Pancreas (tissue), 10 donors: ENCODE measurements around the gene PLG. TPM values are rescaled to one million over a fixed set of nuclear protein-coding genes. Genes with fewer than 3 reads are reported as not detected.

Experiments used
- ATAC-seq, 4 donors: fragments of 200-7000 bp; cut with Tn5 transposase; one replicate each; pipeline versions ENCODE4 v1.8.0 to v1.9.1; 2020; ENCODE audit warnings: mild to moderate bottlenecking in 4 of 4, moderate library complexity in 4 of 4
- DNase-seq, 6 donors: peaks; one replicate each; pipeline ENCODE4 v3.0.0-alpha.2; 2020
- FAIRE-seq: peaks from 2 replicates; lab custom pipeline; 2012; peaks lifted over from hg19 to GRCh38; lab: Jason Lieb, UNC
- H3K27ac ChIP-seq, 4 donors: fragments of 200-600 bp; sonication (generic); 1 replicate in 3 of 4; 2 replicates in 1 of 4; pipeline versions ENCODE4 v1.5.0 to v1.8.0; 2020
- H3K27me3 ChIP-seq, 4 donors: fragments of 200-600 bp; one replicate each; pipeline ENCODE4 v1.8.0; 2021
- H3K36me3 ChIP-seq, 3 donors: fragments of 200-600 bp; sonication (generic) in 1 of 3; one replicate each; pipeline versions ENCODE4 v1.5.0 to v1.8.0; 2020 to 2021
- H3K4me1 ChIP-seq, 3 donors: fragments of 200-600 bp; one replicate each; pipeline ENCODE4 v1.8.0; 2021
- H3K4me3 ChIP-seq, 4 donors: fragments of 200-600 bp; sonication (generic) in 2 of 4; one replicate each; pipeline versions ENCODE4 v1.5.0 to v1.8.0; 2020 to 2021
- H3K9me3 ChIP-seq, 4 donors: fragments of 200-600 bp; one replicate each; pipeline ENCODE4 v1.8.0; 2021
- CTCF ChIP-seq, 4 donors: fragments of 200-600 bp; sonication (generic) in 3 of 4; IDR thresholded peaks; one replicate each; pipeline versions ENCODE4 v1.5.0 to v1.8.0; 2021; ENCODE audit warnings: antibody characterized with exemption in 4 of 4
- WGBS, 2 donors: extraction: QIAGEN DNeasy Blood & Tissue Kit; methylation state at CpG; one replicate each; pipeline ENCODE4 v1.1.7; 2013; 5-methylcytosine and 5-hydroxymethylcytosine counted together
- intact Hi-C, 3 donors: fragments of 100-400 bp; cut with DNase I; formaldehyde crosslinking; loops; one replicate each; pipeline versions ENCODE4 v1.11.1 to v1.14.2; 2022
- polyA plus RNA-seq, 2 donors: library from polyadenylated mRNA; stranded (reverse); fragments of 200-250 nt; gene quantifications; one replicate each; pipeline ENCODE4 v1.2.3, GENCODE V29; 2013
- total RNA-seq, 6 donors: library from RNA; stranded (reverse); fragmentation: NEBNext Ultra II Directional in 4 of 6; extraction: Animal tissue kit (Norgen Biotek cat#: 25700) in 4 of 6; gene quantifications; one replicate each; pipeline versions ENCODE4 v1.2.1 to v1.2.4, GENCODE V29; 2021 to 2023
- donor health status: healthy with polysubstance abuse.
- donor health status: DM: no; HTN: no; CAD: no; lungs with moderate emphysema.
- donor health status: DM: no; HTN: no; CAD: no.
- donor health status: control.
- donor health status: control.
- donor health status: Bipolar disorder and iron deficiency.
- donor health status: DM: yes; HTN: yes; CAD: no.
- donor health status: DM: no; HTN: no; CAD: no.
- donor health status: DM: no; HTN: no; CAD: no.
- donor health status: DM: yes; HTN: yes; CAD: no.

Gene PLG
- total and polyA plus RNA-seq, 8 donors: 0.02 to 1.8 (median 0.21) TPM; not detected in 5

DNA sequence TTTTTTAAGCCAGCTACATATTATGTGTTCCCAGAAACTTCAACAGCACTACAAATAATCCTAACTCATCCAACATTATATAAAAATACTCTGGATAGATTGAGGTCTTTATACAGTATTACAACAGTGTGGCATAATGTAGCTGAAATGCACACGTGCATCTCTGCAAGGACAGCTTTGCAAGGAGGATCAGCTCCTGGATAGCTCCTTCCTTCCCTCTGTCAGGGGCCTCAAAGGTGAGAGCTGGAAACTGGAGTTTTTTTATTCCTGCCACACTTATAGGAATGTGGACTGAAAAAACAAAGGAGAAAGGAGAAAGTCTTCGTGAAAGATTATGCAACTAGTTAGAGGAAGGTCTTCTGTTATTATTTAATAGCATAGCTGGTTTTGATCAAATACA, 53.1 kb downstream of the PLG start:
- Histone ChIP-seq H3K27ac (no peak overlapping the region), H3K27me3 (no peaks in the 10 kb centered on the region), H3K36me3 (no peaks in the 10 kb centered on the region), H3K4me1 (no peaks in the 10 kb centered on the region), H3K4me3 (no peak overlapping the region), H3K9me3 (no peaks in the 10 kb centered on the region)
- WGBS, 2 donors: 31 to 36% methylated on average over 2 of the region's 2 CpGs
- intact Hi-C loops: no loop called here
- ATAC-seq (no peak), FAIRE-seq (no peak), DNase-seq (no peak)
- TF ChIP-seq CTCF (IDR thresholded peaks at IDR 0.05): no peak

- no peak for DNase-seq
- H3K4me1 ChIP-seq: no peaks in the 10 kb centered on the region
- 90 to 95% methylated on average over 1 of the region's 1 CpG for WGBS, 2 donors
- H3K27ac ChIP-seq: no peak overlapping the region
- TF ChIP-seq CTCF (IDR thresholded peaks at IDR 0.05): no peak
- FAIRE-seq: no peak
- H3K36me3 ChIP-seq: no peaks in the 10 kb centered on the region
- intact Hi-C loops: no loop called here
- no peak for ATAC-seq
- no peaks in the 10 kb centered on the region for H3K27me3 ChIP-seq
- no peak overlapping the region for H3K4me3 ChIP-seq
- H3K9me3 ChIP-seq: no peaks in the 10 kb centered on the region
These were observed 54.0 kb downstream of the PLG start for GRCh38 chr6:160756021-160756420.

GRCh38 chr6:160756871-160757270, 54.8 kb downstream of the PLG start:
- intact Hi-C loops: no loop called here
- Histone ChIP-seq H3K36me3 (no peaks in the 10 kb centered on the region), H3K27me3 (no peaks in the 10 kb centered on the region), H3K27ac (no peak overlapping the region), H3K4me3 (no peak overlapping the region), H3K9me3 (no peaks in the 10 kb centered on the region), H3K4me1 (no peaks in the 10 kb centered on the region)
- ATAC-seq: no peak
- no peak for TF ChIP-seq CTCF (IDR thresholded peaks at IDR 0.05)
- FAIRE-seq: no peak
- no peak for DNase-seq
- WGBS, 2 donors: 71 to 73% methylated on average over 4 of the region's 4 CpGs

DNA sequence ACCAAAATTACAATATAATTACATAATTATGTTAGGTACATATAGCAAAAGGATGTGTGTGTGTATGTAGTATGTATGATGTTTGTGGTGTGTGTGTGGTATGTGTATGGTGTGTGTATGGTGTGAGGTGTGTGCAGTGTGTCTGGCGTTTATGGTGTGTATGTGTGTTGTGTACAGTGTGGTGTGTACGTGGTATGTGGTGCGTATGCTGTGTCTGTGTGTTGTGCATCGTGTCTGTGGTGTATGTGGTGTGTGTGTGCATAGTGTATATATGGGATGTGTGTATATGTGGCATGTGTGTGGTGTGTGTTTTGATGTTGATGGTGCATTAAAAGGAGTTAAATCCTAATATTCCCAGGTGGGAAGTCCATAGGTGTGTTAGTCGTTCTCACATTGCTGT, 62.8 kb downstream of the PLG start:
- ATAC-seq (no peak), DNase-seq (no peak), FAIRE-seq (no peak)
- no peak overlapping the region for H3K27ac ChIP-seq
- no peaks in the 10 kb centered on the region for H3K27me3 ChIP-seq
- no peaks in the 10 kb centered on the region for H3K4me1 ChIP-seq
- no peak for TF ChIP-seq CTCF (IDR thresholded peaks at IDR 0.05)
- no peaks in the 10 kb centered on the region for H3K36me3 ChIP-seq
- WGBS, 2 donors: 79 to 86% methylated on average over 5 of the region's 5 CpGs
- H3K9me3 ChIP-seq: no peaks in the 10 kb centered on the region
- no peak overlapping the region for H3K4me3 ChIP-seq
- intact Hi-C loops: no loop called here

- intact Hi-C loops: no loop called here
- 75 to 77% methylated on average over 8 of the region's 8 CpGs for WGBS, 2 donors
- no peak overlapping the region for H3K4me3 ChIP-seq
- no peak for TF ChIP-seq CTCF (IDR thresholded peaks at IDR 0.05)
- no peak for ATAC-seq
- FAIRE-seq: no peak
- no peak overlapping the region for H3K27ac ChIP-seq
- no peaks in the 10 kb centered on the region for H3K4me1 ChIP-seq
- no peaks in the 10 kb centered on the region for H3K36me3 ChIP-seq
- H3K27me3 ChIP-seq: no peaks in the 10 kb centered on the region
- no peak for DNase-seq
- no peaks in the 10 kb centered on the region for H3K9me3 ChIP-seq
These were observed 63.4 kb downstream of the PLG start for GRCh38 chr6:160765412-160765811.
